Eye (tissue), 1 donor: ENCODE measurements around the gene KIF1A.

Experiments used
- DNase-seq: peaks from one replicate; pipeline ENCODE4 v3.0.0-alpha.2; 2015

KIF1A gene

DNA sequence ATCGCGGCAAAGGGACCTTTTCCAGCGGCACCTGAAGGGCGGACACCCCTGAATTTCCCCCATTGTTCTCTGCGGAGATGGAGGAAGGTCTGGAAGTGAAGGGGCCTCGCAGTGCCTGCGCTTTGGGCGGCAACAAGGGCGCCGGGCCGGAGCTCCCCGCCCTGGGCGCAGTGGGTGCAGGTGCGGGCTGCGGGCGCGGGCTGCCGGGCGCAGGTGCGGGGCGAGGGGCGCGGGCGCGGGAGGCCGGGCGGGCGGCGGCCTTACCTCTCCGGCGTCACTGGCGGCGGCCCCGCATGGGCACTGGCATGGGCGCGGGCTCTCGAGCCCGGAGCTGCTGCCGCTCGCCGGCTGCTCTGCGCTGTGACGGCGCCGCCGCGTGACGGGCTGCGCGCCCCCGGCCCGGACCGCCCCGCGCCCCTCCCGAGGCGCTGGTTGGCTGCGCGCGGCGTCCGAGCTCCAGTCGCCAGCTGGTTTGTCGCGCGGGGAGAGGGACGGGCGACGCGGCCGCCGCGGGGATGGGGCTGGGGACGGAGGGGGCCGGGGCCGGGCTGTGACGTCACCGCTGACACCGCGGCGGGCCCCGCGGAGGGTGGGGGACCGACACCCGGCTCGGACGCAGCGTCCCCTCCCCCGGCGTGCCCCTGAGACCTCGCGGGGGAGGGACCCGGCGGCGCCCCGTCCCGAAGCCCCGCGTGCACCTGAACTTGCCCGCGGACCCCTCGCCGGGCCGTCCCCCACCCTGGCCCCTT is at the start of gene KIF1A:
TSS of gene KIF1A (minus strand) at position 362 of the 749 bp plus-strand sequence. CDS start 22,467 bp downstream, outside the sequence.
- DNase-seq = peak; percentile 92

DNA sequence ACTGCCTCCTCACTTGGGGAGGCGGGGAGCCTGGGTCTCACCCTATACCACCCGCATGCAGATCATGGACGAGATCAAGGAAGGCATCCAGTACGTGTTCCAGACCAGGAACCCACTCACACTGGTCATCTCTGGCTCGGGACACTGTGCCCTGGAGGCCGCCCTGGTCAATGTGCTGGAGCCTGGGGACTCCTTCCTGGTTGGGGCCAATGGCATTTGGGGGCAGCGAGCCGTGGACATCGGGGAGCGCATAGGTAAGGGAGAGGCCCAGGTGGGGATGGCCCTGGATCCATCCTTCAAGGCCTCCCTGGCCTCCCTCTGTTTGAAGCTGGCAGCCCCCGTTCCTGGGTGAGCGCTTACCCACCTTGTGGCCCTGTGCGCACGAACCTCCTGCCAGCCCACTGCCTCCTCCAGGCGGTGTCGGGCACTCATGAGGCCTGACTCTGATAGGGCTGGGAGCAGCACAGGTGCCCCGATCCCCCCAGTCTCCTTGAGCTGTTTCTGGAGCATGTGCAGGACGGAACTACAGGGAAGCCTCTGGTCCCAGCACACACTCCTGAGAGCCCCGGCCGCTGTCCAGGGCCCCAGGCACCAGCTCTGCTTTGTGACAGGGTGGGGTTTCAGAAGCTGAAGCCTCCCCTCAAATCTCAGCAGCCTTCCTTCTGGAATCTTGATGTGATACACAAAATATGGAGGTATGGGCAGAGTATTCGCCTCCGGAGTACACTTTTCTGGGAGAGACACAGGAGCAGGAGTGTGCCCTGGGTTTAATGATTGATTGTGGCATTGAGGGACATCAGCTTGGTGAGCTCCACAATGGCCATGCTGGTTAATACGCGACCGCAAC is 49.3 kb upstream of the KIF1A start:
- DNase-seq = no peak

- no peak for DNase-seq
Observed at GRCh38 chr2:240868286-240869108, 48.5 kb upstream of the KIF1A start, which contains the start of gene AGXT. AGXT (plus strand) TSS chr2:240868824; CDS start chr2:240868866, 42 bp downstream.

DNA sequence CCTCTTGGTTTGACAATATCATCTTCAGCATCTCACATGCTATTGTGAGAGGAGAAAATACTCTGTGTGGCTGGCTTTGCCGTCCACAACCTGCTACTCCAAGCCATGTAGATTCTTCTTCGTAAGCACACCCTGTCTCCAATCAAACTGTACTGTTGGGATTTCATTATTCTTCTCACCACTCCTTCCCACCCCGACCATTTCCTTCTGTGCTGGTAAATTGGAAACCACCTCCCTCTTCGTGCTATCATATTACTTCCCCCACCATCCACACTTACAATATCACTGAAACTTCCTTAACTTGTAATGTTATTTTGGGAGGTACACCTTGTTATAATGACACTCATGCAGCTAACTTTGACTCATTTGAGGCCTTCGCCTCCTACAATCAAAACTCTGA is 45.4 kb upstream of the KIF1A start:
- no peak for DNase-seq

DNA sequence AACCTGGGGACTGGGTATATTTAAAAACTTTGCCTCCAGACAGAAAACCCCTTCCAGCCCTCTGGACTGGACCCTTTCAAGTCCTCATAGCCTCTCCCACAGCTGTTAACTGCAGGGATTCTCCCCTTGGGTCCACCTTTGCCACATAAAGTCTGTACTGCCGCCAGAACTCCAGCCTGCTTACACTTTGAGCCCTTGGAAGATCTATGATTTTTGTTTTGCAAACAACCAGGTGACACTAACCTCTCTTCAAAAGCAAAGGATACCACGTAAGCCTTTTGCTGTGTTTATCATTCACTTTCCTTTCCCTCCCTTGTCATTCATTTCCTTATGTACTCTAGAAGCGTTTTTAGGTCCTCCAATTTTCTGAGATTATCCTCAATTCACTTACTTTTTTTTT is 44.5 kb upstream of the KIF1A start:
- no peak for DNase-seq

DNA sequence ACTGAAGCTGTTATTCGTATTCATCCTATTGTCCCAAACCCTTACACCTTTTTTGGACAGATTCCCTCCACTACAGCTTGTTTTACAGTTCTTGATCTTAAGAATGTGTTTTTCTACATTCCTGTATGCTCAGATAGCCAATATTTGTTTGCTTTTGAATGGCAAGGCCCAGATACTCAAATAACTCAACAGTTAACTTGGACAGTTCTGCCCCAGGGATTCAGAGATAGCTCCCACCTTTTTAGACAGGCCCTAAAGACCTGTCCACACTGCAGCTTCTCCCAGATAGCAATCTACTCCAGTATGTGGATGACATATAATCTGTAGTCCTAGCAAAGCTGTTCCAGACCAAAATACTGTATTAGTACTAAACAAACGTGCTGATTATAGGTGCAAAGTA is 41.5 kb upstream of the KIF1A start:
- DNase-seq = no peak

- DNase-seq = no peak
Observed at GRCh38 chr2:240858871-240859270, 38.9 kb upstream of the KIF1A start.

DNA sequence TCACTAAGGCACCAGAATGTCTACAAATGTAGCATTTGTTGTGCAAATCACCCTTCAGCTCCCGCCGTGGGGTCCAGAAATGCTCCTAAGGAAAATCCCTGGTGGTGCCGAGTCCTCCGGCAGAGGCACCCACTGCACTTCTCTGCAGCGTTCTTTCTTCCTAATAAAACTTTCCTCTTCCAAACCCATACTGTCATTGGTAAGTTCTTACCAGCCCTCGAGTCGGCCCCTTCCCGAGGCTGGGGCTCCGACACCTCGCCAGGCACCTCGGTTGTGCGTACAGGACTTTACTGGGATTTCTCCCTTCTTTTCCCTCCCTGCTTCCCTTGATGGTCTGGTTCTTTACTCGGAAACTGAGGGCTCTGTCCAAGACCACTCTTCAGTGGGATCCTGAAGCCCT is 38.3 kb upstream of the KIF1A start:
- no peak for DNase-seq

DNA sequence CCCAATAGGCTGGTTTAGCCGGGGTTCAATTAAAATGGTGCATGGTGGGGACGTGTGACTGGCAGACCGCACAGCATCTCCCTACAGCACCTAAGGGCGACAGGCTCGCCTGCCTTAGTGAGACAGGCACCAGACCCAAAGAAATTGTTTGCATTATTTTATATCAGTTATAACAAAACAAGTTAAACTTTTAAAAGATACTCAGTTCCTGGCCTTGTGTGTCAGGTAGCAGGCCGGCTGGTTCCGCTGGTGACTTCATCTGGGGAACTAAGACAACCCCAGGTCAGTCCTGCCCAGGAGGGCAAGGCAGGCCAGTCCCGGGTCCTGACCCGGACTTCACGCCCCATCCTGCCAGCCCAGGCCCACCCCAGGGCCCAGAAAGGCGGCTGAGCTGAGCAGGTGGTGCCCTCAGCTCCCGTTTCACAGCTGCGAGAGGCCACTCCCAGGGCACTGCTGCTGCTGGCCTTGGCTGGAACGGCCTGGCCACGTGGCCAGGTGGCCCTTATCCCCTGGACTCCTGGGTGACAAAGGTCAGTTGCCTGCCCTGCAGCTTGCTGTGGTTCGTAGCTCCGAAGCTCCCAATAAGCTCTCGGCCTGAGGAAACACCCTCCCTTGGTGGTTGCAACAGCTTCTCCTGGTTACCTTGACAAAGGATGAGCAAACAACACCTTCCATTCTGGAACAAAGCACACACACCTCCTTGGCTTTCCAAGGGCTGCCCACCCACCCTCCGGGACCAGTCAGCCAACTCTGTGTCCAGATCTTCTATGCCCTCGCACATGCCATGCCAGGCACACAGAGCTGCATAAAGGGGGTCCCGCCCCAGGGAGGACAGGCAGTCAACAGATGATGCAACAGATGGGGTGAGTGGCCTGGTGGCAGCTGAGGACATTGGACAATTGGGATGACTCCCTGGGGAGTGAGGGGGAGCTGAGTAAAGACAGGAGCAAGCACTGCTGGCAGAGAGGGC is 37.3 kb upstream of the KIF1A start:
- no peak for DNase-seq

DNA sequence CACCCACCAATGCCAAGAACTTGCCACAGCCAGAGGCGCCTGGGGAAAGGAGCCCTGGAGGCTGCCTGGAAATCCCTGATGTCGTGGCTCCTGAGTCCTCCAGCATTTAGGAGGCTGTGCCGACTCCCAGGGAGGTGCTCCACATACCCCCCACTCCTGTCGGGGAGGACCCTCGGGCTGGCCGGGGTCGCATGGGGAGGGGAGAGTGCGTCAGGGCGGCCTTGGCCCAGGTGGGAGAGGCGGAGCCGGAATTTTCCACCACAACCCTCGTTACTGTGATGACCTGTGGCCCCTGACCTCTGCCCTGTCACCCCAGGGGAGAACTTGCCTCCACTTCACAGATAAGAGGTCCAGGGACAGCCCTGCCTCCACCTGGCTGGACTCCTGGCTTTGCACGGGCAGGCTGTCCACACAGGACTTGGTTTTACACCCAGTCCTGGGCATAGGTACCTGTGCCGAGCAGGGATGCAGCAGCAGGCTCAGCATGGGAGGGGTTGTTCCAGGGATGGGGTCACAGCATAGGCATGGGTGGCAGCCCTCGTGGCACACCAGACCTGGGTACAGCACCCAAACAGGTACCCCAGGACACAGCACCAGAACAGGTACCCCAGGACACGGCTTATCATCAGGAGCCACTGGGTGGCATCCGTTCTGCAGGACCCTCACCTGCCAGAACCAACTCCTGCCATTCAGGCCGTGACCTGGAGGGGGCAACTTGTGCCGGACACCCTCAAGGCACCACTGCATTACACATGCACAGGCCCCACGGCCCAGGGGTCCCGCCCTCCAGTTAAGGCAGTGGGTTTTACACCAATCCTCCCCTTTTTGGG is 36.3 kb upstream of the KIF1A start:
- DNase-seq = no peak

DNA sequence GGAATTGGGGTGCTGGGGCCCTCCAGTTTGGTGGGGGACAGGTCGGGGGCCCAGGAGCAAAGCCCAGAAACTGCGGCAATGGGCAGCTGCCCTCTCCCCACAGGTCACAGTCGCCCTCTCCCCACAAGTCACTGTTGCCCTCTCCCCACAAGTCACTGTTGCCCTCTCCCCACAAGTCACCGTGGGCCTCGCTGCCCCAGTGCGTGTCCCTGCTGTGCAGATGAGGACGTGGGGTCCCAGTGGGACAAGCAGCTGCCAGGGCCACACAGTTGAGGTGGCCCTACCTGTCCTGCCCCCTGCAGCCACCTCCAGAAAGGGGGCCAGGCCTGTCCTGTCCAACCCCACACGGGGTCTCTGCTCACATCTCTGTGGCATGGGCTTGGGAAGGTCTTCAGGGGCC is 35.7 kb upstream of the KIF1A start:
- no peak for DNase-seq

GRCh38 chr2:240852671-240853314 is 32.8 kb upstream of the KIF1A start:
- no peak for DNase-seq

DNA sequence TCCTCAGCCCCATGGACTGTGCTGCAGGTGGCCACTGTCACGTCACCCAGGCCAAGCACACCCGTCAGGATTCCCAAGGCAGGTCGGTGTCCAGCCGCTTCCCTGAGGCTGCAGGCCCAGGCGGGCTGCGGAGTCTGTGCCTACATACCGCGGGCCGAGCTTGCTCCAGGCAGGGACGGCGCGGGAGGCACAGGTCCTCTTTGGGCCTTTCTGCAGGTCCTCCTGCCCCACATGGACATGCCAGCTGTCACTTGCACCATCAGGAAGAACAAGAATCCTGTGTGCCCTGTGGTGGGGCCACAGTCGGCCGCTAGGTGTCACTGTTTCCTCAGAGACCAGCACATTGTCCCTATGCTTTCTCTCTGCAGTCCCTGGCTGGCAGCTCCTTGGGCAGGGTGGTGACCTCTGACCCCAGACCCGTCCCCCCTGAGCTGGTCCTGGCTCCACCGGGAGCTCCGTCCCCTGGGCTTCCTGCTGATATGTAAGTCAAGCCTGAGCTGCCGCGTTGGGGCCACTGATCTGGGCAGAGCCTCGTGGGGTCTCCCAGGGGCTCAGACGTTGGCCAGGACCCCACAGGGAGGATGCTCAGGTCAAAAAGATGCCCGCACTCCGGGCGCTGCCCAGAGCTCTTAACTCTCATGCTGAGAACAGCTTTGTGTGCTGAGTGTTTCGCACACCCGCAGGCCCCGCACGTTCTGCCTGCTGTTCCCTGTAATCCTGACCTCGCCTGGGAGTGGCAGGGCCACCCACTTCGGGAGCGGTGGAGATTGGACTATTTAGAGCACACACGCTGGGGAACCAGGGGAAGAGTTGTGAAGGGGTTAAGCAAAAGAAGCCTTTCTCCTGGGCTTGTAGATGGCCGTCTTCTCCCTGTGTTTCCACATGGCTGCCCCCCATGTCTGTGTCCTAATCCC is 31.3 kb upstream of the KIF1A start:
- DNase-seq = peak; percentile 96

DNA sequence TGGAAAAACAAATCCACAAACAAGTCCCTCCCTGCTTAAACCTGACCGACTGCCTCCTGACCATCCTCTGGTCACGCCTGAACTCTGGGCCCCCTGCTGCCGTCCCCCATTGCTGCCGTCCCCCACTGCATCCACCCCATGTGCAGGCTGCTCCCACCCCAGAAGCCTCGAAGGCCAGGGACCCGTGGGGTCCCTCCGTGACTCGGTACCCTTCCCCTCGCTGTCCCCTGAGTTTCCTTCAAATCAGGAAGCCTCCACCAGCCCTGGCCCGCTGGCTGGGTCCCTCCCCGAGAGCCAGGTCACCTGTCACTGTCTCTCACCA is 30.7 kb upstream of the KIF1A start:
- DNase-seq = no peak

- no peak for DNase-seq
Observed at GRCh38 chr2:240850026-240850425, 30.0 kb upstream of the KIF1A start.

DNA sequence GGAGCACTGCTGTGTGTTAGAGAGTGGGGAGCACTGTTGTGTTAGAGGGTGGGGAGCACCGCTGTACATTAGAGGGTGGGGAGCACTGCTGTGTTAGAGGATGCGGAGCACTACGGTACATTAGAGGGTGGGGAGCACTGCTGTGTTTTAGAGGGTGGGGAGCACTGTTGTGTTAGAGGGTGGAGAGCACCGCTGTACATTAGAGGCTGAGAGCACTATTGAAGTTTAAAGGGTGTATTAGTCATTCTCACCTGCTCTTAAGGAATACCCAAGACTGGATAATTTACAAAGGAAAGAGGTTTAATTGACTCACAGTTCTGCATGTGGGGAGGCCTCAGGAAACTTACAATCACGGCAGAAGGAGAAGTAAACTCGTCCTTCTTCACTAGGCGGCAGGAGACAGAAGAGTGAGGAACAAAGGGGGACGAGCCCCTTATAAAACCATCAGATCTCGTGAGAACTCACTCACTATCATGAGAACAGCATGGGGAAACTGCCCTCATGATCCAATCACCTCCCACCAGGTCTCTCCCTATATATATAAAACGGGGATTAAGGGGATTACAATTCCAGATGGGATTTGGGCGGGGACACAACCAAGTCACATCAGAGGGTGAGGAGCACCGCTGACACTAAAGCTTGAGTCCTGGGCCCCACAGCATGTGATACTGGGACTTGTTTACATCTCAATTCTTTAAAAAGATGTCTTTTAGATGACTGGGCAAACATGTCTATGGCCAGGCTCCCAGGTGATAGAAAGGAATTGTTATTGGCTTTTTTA is 29.1 kb upstream of the KIF1A start:
- no peak for DNase-seq

DNA sequence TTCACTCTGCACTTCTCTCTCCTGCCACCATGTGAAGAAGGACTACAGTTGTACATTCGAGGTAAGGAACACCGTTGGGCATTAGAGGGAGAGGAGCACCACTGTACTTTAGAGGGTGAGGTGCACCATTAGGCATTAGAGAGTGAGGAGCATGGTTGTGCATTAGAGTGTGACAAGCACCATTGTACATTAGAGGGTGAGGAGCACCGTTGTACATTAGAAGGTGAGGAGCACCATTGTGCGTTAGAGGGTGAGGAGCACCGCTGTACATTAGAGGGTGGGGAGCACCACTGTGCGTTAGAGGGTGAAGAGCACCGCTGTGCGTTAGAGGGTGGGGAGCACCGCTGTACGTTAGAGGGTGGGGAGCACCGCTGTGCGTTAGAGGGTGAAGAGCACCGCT is 27.8 kb upstream of the KIF1A start:
- no peak for DNase-seq

DNA sequence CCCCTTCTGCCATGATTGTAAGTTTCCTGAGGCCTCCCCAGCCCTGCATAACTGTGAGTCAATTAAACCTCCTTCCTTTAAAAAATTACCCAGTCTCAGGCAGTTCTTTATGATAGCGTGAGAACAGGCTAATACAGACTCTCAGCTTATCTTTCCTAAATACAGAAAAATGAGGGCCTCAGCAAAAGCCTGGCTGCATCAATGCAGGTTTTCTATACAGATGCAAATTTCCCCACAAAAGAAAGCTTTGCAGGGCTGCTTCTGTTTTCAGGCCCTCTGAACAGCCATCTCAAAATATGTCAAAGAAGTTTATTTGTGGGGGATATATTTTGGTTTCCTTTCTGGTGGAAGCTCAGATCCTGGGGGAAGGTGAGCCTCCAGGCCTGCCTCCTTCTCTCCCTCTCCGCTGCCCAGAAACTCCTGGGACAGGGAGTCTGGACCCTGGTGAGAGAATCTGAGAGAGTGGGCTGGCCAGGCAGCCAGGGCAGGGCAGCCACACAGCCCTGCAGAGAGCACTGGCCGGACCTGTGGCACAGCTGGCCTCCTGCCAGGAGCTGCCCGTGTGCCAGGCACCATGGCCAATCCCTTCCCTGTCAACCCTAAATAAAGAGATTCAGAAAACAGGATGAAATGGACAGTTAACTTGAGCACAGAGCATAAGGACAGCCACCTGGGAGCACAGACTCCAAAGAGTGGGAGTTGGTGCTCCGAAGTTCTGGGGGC is 27.0 kb upstream of the KIF1A start:
- no peak for DNase-seq
